GM12801 (cell line): ENCODE data around the gene SLC24A3.

Experiments used
- TF ChIP-seq, protein P1 (sequence below): IDR thresholded peaks from one replicate; pipeline ENCODE4 v1.5.1; 2011; ENCODE audit warnings: control low read depth; ENCODE audit not compliant: insufficient read length; ENCODE audit errors: extremely low read depth

SLC24A3 gene

DNA sequence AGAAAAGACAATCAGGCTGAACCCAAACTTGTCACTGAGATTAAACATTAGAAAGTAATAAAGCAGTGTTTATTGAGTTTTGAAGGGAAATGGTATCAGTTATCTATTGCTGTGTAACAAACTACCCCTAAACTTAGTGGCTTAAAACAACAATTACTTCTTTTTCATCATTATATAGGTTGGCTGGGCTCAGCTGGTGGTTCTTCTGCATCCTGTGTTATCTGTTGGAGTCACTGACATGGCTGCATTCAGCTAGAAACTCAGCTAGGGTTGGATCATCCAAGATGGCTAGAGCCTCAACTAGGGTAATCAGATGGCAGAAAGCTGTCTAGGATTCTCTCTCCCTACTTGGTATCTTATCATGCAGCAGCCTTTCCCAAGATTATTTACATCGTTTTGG, 533.1 kb downstream of the SLC24A3 start:
- TF ChIP-seq, protein P1, sequence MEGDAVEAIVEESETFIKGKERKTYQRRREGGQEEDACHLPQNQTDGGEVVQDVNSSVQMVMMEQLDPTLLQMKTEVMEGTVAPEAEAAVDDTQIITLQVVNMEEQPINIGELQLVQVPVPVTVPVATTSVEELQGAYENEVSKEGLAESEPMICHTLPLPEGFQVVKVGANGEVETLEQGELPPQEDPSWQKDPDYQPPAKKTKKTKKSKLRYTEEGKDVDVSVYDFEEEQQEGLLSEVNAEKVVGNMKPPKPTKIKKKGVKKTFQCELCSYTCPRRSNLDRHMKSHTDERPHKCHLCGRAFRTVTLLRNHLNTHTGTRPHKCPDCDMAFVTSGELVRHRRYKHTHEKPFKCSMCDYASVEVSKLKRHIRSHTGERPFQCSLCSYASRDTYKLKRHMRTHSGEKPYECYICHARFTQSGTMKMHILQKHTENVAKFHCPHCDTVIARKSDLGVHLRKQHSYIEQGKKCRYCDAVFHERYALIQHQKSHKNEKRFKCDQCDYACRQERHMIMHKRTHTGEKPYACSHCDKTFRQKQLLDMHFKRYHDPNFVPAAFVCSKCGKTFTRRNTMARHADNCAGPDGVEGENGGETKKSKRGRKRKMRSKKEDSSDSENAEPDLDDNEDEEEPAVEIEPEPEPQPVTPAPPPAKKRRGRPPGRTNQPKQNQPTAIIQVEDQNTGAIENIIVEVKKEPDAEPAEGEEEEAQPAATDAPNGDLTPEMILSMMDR = no peak

DNA sequence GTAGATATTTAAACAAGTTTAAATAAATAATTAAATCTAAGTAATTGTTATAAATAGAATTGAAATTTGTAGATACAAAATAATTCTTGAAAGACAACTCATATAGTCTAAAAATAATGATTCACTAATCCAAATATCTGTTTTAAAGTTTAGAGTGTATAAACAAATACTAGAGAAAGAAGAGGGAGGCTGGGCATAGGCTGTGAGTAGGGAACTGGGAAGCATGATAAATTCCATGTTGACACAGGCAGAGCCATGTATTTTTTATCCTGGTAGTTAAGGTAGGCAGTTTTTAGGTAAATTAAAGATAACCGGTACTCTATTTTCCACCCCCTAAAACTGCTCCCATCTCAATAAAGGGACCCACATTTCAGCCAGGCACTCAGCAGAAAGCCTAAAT, 534.0 kb downstream of the SLC24A3 start:
- TF ChIP-seq, protein P1 = no peak

DNA sequence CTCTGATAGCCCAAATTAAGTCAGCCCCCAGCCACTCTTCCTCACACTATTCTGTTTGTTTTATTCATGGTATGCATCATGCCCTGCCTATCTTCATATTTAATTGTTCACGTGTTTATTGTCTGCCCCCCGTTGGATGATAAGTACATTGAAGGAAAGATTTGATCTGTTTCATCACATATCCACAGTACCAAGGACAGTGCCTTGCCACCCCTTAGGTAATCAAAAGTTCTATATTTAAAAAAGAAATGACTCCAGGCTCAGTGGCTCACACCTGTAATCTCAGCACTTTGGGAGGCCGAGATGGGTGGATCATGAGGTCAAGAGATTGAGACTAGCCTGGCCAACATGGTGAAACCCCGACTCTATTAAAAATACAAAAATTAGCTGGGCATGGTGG, 535.5 kb downstream of the SLC24A3 start:
- TF ChIP-seq, protein P1 = no peak

DNA sequence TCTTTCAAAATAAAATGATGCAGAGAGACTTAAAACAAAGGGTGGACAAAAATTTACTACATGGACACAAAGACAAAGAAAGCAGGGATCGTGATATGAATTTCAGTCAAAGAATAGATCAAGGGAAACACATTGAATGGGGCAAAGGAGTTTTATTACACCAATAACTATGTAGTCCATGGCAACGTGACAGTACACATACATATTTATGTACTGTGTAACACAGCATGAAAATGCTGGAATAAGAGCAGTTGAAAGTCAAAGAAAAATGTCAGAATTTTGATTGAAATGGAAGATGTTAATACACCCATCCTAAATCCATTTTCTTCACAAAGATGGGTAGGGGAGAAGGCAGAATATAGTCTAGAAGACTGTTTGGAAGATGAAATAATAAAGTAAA, 536.2 kb downstream of the SLC24A3 start:
- TF ChIP-seq, protein P1 = no peak

DNA sequence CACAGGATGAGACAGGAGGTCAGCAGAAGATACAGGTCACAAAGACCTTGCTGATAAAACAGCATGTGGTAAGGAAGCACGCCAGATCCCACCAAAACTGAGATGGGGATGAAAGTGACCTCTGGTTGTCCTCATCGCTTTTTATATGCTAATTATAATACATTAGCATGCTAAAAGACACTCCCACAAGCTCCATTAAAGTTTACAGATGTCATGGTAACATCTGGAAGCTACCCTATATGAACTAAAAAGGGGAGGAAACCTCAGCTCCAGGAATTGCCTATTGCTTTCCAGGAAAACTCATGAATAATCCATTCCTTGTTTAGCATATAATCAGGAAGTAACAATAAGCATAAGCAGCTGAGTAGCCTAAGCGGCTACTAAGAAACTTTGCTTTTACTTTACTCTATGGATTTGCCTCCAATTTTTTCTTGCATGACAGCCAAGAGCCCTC, 537.2 kb downstream of the SLC24A3 start:
- TF ChIP-seq, protein P1 = no peak

DNA sequence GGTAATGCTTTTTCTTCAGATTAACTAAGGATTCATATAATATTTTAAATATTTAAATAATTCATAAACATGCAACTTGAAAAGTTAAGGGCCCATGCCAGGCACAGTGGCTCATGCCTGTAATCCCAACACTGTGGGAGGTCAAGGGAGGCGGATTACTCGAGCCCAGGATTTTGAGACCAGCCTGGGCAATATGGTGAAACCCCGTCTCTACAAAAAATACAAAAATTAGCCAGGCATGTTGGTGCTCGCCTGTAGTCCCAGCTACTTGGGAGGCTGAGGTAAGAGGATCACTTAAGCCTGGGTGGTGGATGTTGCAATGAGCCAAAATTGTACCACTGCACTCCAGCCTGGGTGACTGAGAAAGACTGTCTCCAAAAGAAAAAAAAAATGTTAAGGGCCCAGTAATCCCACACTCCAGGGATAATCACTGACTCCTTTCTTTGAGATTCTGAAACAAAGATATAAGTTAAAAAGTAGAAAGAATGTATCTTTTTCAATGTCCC, 537.7 kb downstream of the SLC24A3 start:
- TF ChIP-seq, protein P1 = no peak

DNA sequence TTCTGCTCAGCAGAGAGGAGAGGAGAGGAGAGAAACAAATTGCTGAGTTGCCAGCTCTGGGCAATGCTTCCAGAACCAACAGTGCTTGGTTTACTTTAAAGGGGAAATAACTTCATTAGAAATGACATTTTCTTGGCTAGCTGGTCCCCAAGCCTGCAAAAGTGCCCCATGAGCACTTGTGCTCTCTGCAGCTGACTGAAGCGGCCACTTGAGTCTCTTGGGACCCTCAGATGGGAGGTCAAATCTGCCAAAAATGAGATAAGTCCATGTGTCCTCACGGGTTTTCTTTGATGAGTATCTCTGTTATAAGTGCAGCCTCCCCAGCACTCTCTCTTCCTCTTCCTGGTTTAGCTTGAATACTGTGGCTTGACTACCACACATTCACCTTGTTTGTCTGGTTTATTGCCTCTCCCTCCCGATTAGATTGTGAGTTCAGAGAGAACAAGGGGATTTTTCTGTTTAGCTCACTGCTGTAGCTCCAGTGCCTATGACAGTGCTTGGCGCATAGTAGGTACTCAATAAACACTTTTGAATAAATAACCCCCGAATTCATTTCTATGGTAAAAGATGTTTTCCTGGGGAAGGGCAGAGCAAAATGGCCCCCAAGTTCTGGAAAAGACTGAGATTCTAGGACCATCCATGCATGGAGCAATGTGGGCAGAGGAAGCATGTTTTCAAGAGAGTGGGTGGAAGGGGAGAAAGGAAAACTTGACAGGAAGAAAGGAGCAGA, 538.6 kb downstream of the SLC24A3 start:
- TF ChIP-seq, protein P1 = no peak
